Activated T-helper 17 cell treated with anti-CD3 and anti-CD28 coated beads, Interleukin-2, amount 50 U/mL, for 72 hours (primary cell): Measurements from ENCODE around the gene GRK2. TPM values are rescaled to one million over a fixed set of nuclear protein-coding genes. Genes with fewer than 3 reads are reported as not detected.

Source experiments
- ATAC-seq: fragments of 150-1000 bp; cut with Tn5 transposase; replicated peaks from 2 replicates; pipeline ENCODE4 v1.10.0; 2021; ENCODE audit warnings: mild to moderate bottlenecking, moderate library complexity
- H3K27ac Mint-ChIP-seq: one replicate; pipeline ENCODE4 v1.8.0; 2022; ENCODE audit warnings: mixed read lengths
- H3K27me3 Mint-ChIP-seq: one replicate; pipeline ENCODE4 v1.8.0; 2022; ENCODE audit warnings: mixed read lengths
- H3K36me3 Mint-ChIP-seq: one replicate; pipeline ENCODE4 v1.8.0; 2022; ENCODE audit warnings: low read depth, mild to moderate bottlenecking, mixed read lengths
- H3K4me1 Mint-ChIP-seq: one replicate; pipeline ENCODE4 v1.8.0; 2022; ENCODE audit warnings: mixed read lengths
- H3K4me3 Mint-ChIP-seq: one replicate; pipeline ENCODE4 v1.8.0; 2022; ENCODE audit warnings: mild to moderate bottlenecking, mixed read lengths
- H3K9me3 Mint-ChIP-seq: one replicate; pipeline ENCODE4 v1.8.0; 2022; ENCODE audit warnings: mixed read lengths
- total RNA-seq, 2 donors: library from RNA; stranded (reverse); gene quantifications; one replicate each; pipeline ENCODE4 v1.2.3, GENCODE V29; 2022

GRK2 gene
- total RNA-seq, 2 donors from 2014 or later = 197 to 265 TPM

DNA sequence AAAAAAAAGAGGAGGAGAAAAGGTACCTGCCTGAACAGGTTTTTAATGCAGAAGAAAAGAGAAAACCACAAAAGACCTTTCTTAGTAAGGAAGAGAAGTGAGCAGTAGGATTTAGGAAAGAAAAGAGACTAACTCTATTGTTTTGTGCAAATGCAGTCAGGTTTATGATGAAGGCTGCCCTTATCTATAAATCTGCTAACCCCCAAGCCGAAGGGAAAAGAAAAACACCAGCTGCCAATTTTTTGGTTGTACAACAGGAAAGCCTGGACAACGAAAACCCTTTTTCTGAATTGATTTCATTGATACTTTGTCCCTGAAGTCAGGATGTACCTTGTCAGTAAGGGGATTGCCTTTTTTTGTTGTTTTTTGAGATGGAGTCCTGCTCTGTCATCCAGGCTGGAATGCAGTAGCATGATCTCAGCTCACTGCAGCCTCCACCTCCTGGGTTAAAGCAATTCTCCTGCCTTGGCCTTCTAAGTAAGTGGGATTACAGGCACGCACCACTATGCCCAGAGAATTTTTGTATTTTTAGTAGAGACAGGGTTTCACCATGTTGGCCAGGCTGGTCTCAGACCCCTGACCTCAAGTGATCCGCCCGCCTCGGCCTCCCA is 65.9 kb downstream of the GRK2 start:
- Mint-ChIP-seq H3K4me3 (no peak overlapping the region), H3K27ac (no peak overlapping the region), H3K36me3 (no peaks in the 10 kb centered on the region), H3K9me3 (no peaks in the 10 kb centered on the region), H3K4me1 (no peaks in the 10 kb centered on the region), H3K27me3 (no peaks in the 10 kb centered on the region)
- ATAC-seq = no peak

Other genes with a start within 250 kb of the GRK2 start
- gene SYT12, start 243.3 kb upstream of the GRK2 start, total RNA-seq = under 1 TPM in 1 of 2 donors, not detected in 1; 0.08 TPM
- 1 to 10 TPM in 1 of 2 donors, under 1 TPM in 1; 0.22 to 1.2 TPM for gene RHOD, start 209.6 kb upstream of the GRK2 start, total RNA-seq
- 100 to 1,000 TPM in 1 of 2 donors, 10 to 100 TPM in 1; 96.8 to 105 TPM for gene KDM2A, start 147.2 kb upstream of the GRK2 start, total RNA-seq
- gene ANKRD13D, start 22.8 kb downstream of the GRK2 start, total RNA-seq = 100 to 1,000 TPM; 102 to 137 TPM
- 10 to 100 TPM; 15.8 to 22.0 TPM for gene SSH3, start 37.1 kb downstream of the GRK2 start, total RNA-seq
- gene POLD4, start 87.1 kb downstream of the GRK2 start, total RNA-seq = 10 to 100 TPM; 32.4 to 60.2 TPM
- 1 to 10 TPM in 1 of 2 donors, under 1 TPM in 1; 0.22 to 1.1 TPM for gene CLCF1, start 107.1 kb downstream of the GRK2 start, total RNA-seq
- 10 to 100 TPM; 32.0 to 37.5 TPM for gene RAD9A, start 125.5 kb downstream of the GRK2 start, total RNA-seq
- gene PPP1CA, start 135.4 kb downstream of the GRK2 start, total RNA-seq = 100 to 1,000 TPM; 220 to 322 TPM
- gene TBC1D10C, start 137.6 kb downstream of the GRK2 start, total RNA-seq = 100 to 1,000 TPM; 155 to 197 TPM
- 10 to 100 TPM in 1 of 2 donors, 1 to 10 TPM in 1; 2.0 to 10.6 TPM for gene CARNS1, start 149.2 kb downstream of the GRK2 start, total RNA-seq
- gene RPS6KB2, start 162.0 kb downstream of the GRK2 start, total RNA-seq = 10 to 100 TPM; 62.3 to 63.0 TPM
- gene PTPRCAP, start 171.2 kb downstream of the GRK2 start, total RNA-seq = 100 to 1,000 TPM; 112 to 228 TPM
- 100 to 1,000 TPM; 303 to 326 TPM for gene CORO1B, start 177.0 kb downstream of the GRK2 start, total RNA-seq
- not detected for gene GPR152, start 186.3 kb downstream of the GRK2 start, total RNA-seq
- 1 to 10 TPM in 1 of 2 donors, under 1 TPM in 1; 0.32 to 2.2 TPM for gene CABP4, start 188.9 kb downstream of the GRK2 start, total RNA-seq
- gene TMEM134, start 202.8 kb downstream of the GRK2 start, total RNA-seq = 10 to 100 TPM; 30.0 to 83.0 TPM
- gene AIP, start 216.6 kb downstream of the GRK2 start, total RNA-seq = 100 to 1,000 TPM; 152 to 186 TPM
- 100 to 1,000 TPM in 1 of 2 donors, 10 to 100 TPM in 1; 97.9 to 111 TPM for gene PITPNM1, start 238.9 kb downstream of the GRK2 start, total RNA-seq
- gene CDK2AP2, start 241.7 kb downstream of the GRK2 start, total RNA-seq = 10 to 100 TPM; 65.0 to 71.7 TPM